CD8-positive, alpha-beta memory T cell (primary cell): ENCODE data around the gene BCL2L15. TPM values are rescaled to one million over a fixed set of nuclear protein-coding genes. Genes with fewer than 3 reads are reported as not detected.

ENCODE experiments used
- CTCF ChIA-PET: fragments of 350-600 bp; sonication (Branson Sonifier 250); formaldehyde crosslinking; loops from one replicate; lab custom pipeline; 2021; ENCODE audit warnings: antibody characterized with exemption; lab: Charles Lee
- POLR2A ChIA-PET: fragments of 350-600 bp; sonication (Branson Sonifier 250); formaldehyde crosslinking; loops from one replicate; lab custom pipeline; 2021; ENCODE audit warnings: antibody characterized with exemption; lab: Charles Lee
- DNase-seq, 5 donors: peaks; one replicate each; pipeline versions ENCODE4 v3.0.0 to v3.0.0-alpha.2; 2020 to 2022; ENCODE audit warnings: mixed read lengths in 1 of 5
- H3K27ac ChIP-seq: one replicate; pipeline ENCODE4 v1.7.0; 2013; ENCODE audit warnings: low read depth, mild to moderate bottlenecking, low read length, moderate library complexity
- H3K27me3 ChIP-seq: 2 replicates; pipeline ENCODE4 v1.7.0; 2013; ENCODE audit warnings: low read length, mild to moderate bottlenecking; ENCODE audit not compliant: insufficient read depth, poor library complexity, severe bottlenecking
- H3K36me3 ChIP-seq: 2 replicates; pipeline ENCODE4 v1.7.0; 2013; ENCODE audit warnings: mild to moderate bottlenecking, low read length, moderate library complexity; ENCODE audit not compliant: insufficient read depth
- H3K4me1 ChIP-seq: 2 replicates; pipeline ENCODE4 v1.7.0; 2013; ENCODE audit warnings: mild to moderate bottlenecking, low read length, moderate library complexity; ENCODE audit not compliant: insufficient read depth
- H3K4me3 ChIP-seq: 2 replicates; pipeline ENCODE4 v1.7.0; 2013; ENCODE audit warnings: mild to moderate bottlenecking, low read length
- H3K9me3 ChIP-seq: 2 replicates; pipeline ENCODE4 v1.7.0; 2013; ENCODE audit warnings: mild to moderate bottlenecking, low read length
- H3K27ac Mint-ChIP-seq, 8 donors: one replicate each; pipeline ENCODE4 v1.8.0; 2020 to 2021; ENCODE audit warnings: mixed read lengths in 8 of 8, mild to moderate bottlenecking in 6 of 8, inconsistent platforms in 3 of 8, moderate library complexity in 3 of 8
- H3K27me3 Mint-ChIP-seq, 2 donors: one replicate each; pipeline ENCODE4 v1.8.0; 2020 to 2021; ENCODE audit warnings: mixed read lengths in 2 of 2, mild to moderate bottlenecking in 1 of 2, moderate library complexity in 1 of 2
- H3K36me3 Mint-ChIP-seq, 3 donors: one replicate each; pipeline ENCODE4 v1.8.0; 2020 to 2021; ENCODE audit warnings: mixed read lengths in 3 of 3, inconsistent platforms in 1 of 3, mild to moderate bottlenecking in 1 of 3
- H3K4me1 Mint-ChIP-seq, 3 donors: one replicate each; pipeline ENCODE4 v1.8.0; 2020 to 2021; ENCODE audit warnings: mixed read lengths in 3 of 3, inconsistent platforms in 1 of 3, mild to moderate bottlenecking in 1 of 3
- H3K4me3 Mint-ChIP-seq, 7 donors: one replicate each; pipeline ENCODE4 v1.8.0; 2020 to 2021; ENCODE audit warnings: mixed read lengths in 7 of 7, mild to moderate bottlenecking in 6 of 7, moderate library complexity in 4 of 7, inconsistent platforms in 2 of 7
- H3K9me3 Mint-ChIP-seq, 5 donors: one replicate each; pipeline ENCODE4 v1.8.0; 2020 to 2022; ENCODE audit warnings: mixed read lengths in 5 of 5, mild to moderate bottlenecking in 3 of 5, moderate library complexity in 2 of 5, inconsistent platforms in 1 of 5
- polyA plus RNA-seq: library from polyadenylated mRNA; unstranded; fragments of 300-500 nt; fragmentation: Illumina TruSeq; gene quantifications from one replicate; pipeline ENCODE4 v1.2.3, GENCODE V29; 2021
- total RNA-seq, 2 experiments: library from RNA; stranded (reverse); gene quantifications; one replicate each; pipeline ENCODE4 v1.2.3, GENCODE V29; 2021

BCL2L15 gene
- total and polyA plus RNA-seq, 3 experiments from 2014 or later = 1.2 to 1.9 TPM; not detected in 1

DNA sequence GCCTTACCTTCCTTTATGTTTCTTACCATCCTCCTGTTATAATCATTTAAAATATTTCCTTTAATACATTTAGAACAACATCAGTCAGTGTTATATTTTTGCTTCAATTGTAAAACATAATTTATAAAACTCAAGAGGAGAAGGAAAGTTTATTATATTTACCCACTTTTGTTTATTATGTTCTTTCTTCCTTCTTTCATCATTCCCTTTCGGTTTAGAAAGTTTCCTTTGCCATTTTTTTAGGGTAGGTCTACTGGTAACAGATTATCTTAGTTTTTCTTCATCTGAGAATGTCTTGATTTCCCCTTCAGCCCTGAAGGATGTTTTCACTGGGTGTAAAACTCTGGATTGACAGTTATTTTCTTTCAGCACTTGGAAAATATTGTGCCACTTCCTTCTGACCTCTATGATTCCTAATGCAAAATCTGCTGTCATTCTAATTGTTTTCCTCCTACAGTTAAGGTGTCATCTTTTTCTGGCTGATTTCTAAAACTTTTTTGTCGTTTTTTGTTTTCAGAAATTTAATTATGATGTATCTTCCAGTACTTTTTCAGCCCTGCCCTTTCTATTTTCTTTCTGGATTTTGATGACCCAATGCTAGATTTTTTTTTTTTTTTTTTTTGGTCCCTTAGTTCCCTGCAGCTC lies 40.9 kb downstream of the BCL2L15 start:
- Histone ChIP-seq H3K27ac (no peak overlapping the region), H3K4me1 (peaks cover 10% of the 10 kb centered on the region), H3K27me3 (no peaks in the 10 kb centered on the region), H3K9me3 (no peaks in the 10 kb centered on the region), H3K36me3 (peaks cover 10% of the 10 kb centered on the region), H3K4me3 (no peak overlapping the region)
- H3K4me3 Mint-ChIP-seq = no peak overlapping the region
- no peaks in the 10 kb centered on the region for H3K27me3 Mint-ChIP-seq
- peak overlapping the region in 7 of 8 donors; percentile 5 to 88 (median 35) for H3K27ac Mint-ChIP-seq
- H3K4me1 Mint-ChIP-seq = peaks cover 15 to 22% (median 19%) of the 10 kb centered on the region in 3 donors
- H3K36me3 Mint-ChIP-seq = peaks cover 29 to 72% (median 31%) of the 10 kb centered on the region in 3 donors
- CTCF ChIA-PET = no interaction called here
- POLR2A ChIA-PET = no interaction called here
- peaks cover 0 to 4% (median 0%) of the 10 kb centered on the region in 5 donors for H3K9me3 Mint-ChIP-seq
- no peak for DNase-seq

DNA sequence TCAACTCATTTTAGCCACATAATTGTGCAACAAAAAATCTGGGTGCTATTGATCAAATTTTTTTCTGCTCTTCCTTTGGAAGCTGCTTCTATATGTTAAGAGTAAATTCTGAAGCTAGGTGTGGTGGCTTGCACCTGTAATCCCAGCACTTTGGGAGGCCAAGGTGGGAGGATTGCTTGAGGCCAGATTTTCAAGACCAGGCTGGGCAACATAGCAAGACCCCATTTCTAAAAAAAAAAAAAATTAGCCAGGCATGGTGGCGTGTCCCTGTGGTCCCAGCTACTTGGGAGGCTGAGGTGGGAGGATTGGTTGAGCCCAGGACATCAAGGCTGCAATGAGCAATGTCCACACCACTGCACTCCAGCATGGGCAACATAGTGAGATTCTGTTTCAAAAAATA lies 50.8 kb downstream of the BCL2L15 start:
- H3K4me3 ChIP-seq = no peak overlapping the region
- no peaks in the 10 kb centered on the region for H3K4me1 ChIP-seq
- H3K27me3 ChIP-seq = no peaks in the 10 kb centered on the region
- ChIA-PET CTCF (interaction anchor here (0.6 to 2.4 kb wide), 10 partner anchors 68 to 446 kb away, joined by 3 to 35 read pairs (median 6); partner anchors contain the start of genes AP4B1, DCLRE1B and HIPK1), POLR2A (interaction anchor here (2.4 to 2.7 kb wide), 2 partner anchors 68 to 93 kb away, joined by 10 to 14 read pairs; partner anchors contain the start of genes AP4B1, DCLRE1B and HIPK1)
- Mint-ChIP-seq H3K4me3 (no peak overlapping the region), H3K9me3 (no peaks in the 10 kb centered on the region), H3K36me3 (peaks cover 8 to 68% (median 25%) of the 10 kb centered on the region in 3 donors), H3K27ac (peak overlapping the region in 5 of 8 donors; percentile 38 to 89 (median 70)), H3K27me3 (no peaks in the 10 kb centered on the region), H3K4me1 (peaks cover 9 to 14% (median 10%) of the 10 kb centered on the region in 3 donors)
- no peak for DNase-seq
- peaks cover 11% of the 10 kb centered on the region for H3K36me3 ChIP-seq
- H3K9me3 ChIP-seq = no peaks in the 10 kb centered on the region
- H3K27ac ChIP-seq = no peak overlapping the region

DNA sequence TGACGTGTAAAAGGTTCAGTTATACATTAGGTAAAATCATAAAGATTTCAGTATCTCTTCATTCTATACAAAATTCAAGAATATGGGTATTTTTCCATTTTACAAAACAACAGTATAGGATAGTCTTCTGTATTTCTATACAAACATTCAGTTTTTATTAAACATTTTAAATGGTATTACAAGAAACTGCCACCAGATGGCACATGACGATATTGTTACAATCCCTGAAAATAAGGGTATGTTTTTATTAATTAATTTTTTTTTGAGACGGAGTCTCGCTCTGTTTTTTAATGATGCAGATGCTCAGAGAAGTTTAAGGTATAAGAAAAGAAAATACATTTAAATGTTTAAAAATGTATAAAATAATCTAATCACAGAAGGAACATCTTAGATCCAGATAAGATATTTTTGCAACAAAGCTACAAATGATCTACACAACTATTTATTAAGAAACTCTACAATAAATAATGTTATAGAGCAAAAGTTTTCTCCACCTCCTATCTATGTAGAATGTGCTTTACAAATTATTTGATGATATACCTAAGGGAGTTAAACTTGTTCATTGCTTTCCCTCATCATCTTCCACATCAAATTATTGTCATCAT lies 51.6 kb downstream of the BCL2L15 start:
- peaks cover 8 to 68% (median 26%) of the 10 kb centered on the region in 3 donors for H3K36me3 Mint-ChIP-seq
- Histone ChIP-seq H3K9me3 (no peaks in the 10 kb centered on the region), H3K4me3 (no peak overlapping the region), H3K27me3 (no peaks in the 10 kb centered on the region), H3K4me1 (no peaks in the 10 kb centered on the region), H3K36me3 (peaks cover 16% of the 10 kb centered on the region), H3K27ac (no peak overlapping the region)
- no peaks in the 10 kb centered on the region for H3K27me3 Mint-ChIP-seq
- ChIA-PET POLR2A (interaction anchor here (2.4 to 2.7 kb wide), 2 partner anchors 68 to 93 kb away, joined by 10 to 14 read pairs; partner anchors contain the start of genes AP4B1, DCLRE1B and HIPK1), CTCF (interaction anchor here (0.6 to 2.4 kb wide), 12 partner anchors 47 to 447 kb away, joined by 3 to 35 read pairs (median 6); partner anchors contain the start of genes AP4B1, DCLRE1B and HIPK1)
- peak in 3 of 5 donors; percentile 3 to 59 (median 47) for DNase-seq
- H3K4me1 Mint-ChIP-seq = peaks cover 9 to 14% (median 10%) of the 10 kb centered on the region in 3 donors
- peak overlapping the region in 6 of 8 donors; percentile 6 to 71 (median 54) for H3K27ac Mint-ChIP-seq
- no peak overlapping the region for H3K4me3 Mint-ChIP-seq
- H3K9me3 Mint-ChIP-seq = no peaks in the 10 kb centered on the region

DNA sequence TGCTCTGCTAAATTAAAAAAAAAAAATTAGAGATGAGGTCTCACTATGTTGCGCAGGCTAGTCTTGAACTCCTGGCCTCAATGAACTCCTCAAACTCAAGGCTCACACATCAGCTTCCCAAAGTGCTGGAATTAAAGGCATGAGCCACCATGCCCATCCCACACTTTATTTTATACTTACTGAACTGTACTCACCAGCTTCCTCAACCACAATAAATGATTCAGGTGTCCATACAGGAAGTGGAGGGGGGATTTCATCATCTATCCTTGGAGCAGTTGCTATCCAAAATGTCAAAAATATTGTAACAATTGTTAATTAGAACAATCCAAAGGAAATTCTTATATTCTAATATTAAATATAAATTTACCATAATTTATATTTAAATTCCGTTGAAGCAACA lies 52.7 kb downstream of the BCL2L15 start:
- H3K36me3 Mint-ChIP-seq = peaks cover 3 to 66% (median 26%) of the 10 kb centered on the region in 3 donors
- no peaks in the 10 kb centered on the region for H3K9me3 Mint-ChIP-seq
- ChIA-PET POLR2A (interaction anchor here (2.4 to 2.7 kb wide), 2 partner anchors 70 to 94 kb away, joined by 10 to 14 read pairs; partner anchors contain the start of genes AP4B1, DCLRE1B and HIPK1), CTCF (interaction anchor here (0.9 to 2.4 kb wide), 11 partner anchors 16 to 448 kb away, joined by 3 to 35 read pairs (median 5); partner anchors contain the start of genes AP4B1, DCLRE1B and HIPK1)
- Histone ChIP-seq H3K4me1 (no peaks in the 10 kb centered on the region), H3K27ac (no peak overlapping the region), H3K4me3 (no peak overlapping the region), H3K36me3 (peaks cover 16% of the 10 kb centered on the region), H3K9me3 (no peaks in the 10 kb centered on the region), H3K27me3 (no peaks in the 10 kb centered on the region)
- H3K27me3 Mint-ChIP-seq = no peaks in the 10 kb centered on the region
- H3K4me1 Mint-ChIP-seq = peaks cover 9 to 14% (median 10%) of the 10 kb centered on the region in 3 donors
- H3K4me3 Mint-ChIP-seq = no peak overlapping the region
- H3K27ac Mint-ChIP-seq = peak overlapping the region in 2 of 8 donors; percentile 26 to 38
- no peak for DNase-seq

Other genes starting within 250 kb of the BCL2L15 start
- 10 to 100 TPM; 17.5 to 17.8 TPM for gene PHTF1, start 128.1 kb downstream of the BCL2L15 start, total RNA-seq
- gene PHTF1, start 128.1 kb downstream of the BCL2L15 start, polyA plus RNA-seq = 14.5 TPM
- 10 to 100 TPM; 18.5 to 19.2 TPM for gene RSBN1, start 75.1 kb downstream of the BCL2L15 start, total RNA-seq
- gene RSBN1, start 75.1 kb downstream of the BCL2L15 start, polyA plus RNA-seq = 44.5 TPM
- gene PTPN22, start 15.9 kb downstream of the BCL2L15 start, total RNA-seq = 10 to 100 TPM; 57.7 to 66.5 TPM
- 83.2 TPM for gene PTPN22, start 15.9 kb downstream of the BCL2L15 start, polyA plus RNA-seq
- gene AP4B1, start 17.2 kb upstream of the BCL2L15 start, total RNA-seq = 10 to 100 TPM; 33.7 to 36.2 TPM
- gene AP4B1, start 17.2 kb upstream of the BCL2L15 start, polyA plus RNA-seq = 12.1 TPM
- 10 to 100 TPM; 31.2 to 32.1 TPM for gene DCLRE1B, start 17.7 kb upstream of the BCL2L15 start, total RNA-seq
- gene DCLRE1B, start 17.7 kb upstream of the BCL2L15 start, polyA plus RNA-seq = 5.1 TPM
- gene HIPK1, start 41.7 kb upstream of the BCL2L15 start, total RNA-seq = 10 to 100 TPM; 80.9 to 81.2 TPM
- 19.4 TPM for gene HIPK1, start 41.7 kb upstream of the BCL2L15 start, polyA plus RNA-seq
- gene OLFML3, start 91.9 kb upstream of the BCL2L15 start, total RNA-seq = under 1 TPM; 0.18 to 0.24 TPM
- gene OLFML3, start 91.9 kb upstream of the BCL2L15 start, polyA plus RNA-seq = not detected